MCF 10A (cell line): Measurements from ENCODE around the gene FADS6. TPM values are rescaled to one million over a fixed set of nuclear protein-coding genes. Genes with fewer than 3 reads are reported as not detected.

Experiments
- BruUV-seq: library from RNA; stranded (reverse); fragments of 400-500 nt; replicated peaks from 2 replicates; lab custom pipeline; 2021; lab: Mats Ljungman, UMichigan
- CTCF ChIA-PET: fragments of 300-600 bp; sonication (Branson Sonifier 250); formaldehyde crosslinking; extraction: SDS; loops from one replicate; lab custom pipeline; 2021; ENCODE audit warnings: antibody characterized with exemption, inconsistent platforms; lab: Yijun Ruan, JAX
- POLR2A ChIA-PET: fragments of 300-600, 350-650 bp; sonication (Branson Sonifier 250); formaldehyde crosslinking; extraction: SDS; loops from one replicate; lab custom pipeline; 2020; ENCODE audit warnings: antibody characterized with exemption, inconsistent platforms; lab: Yijun Ruan, JAX
- DNase-seq: peaks from one replicate; pipeline ENCODE4 v3.0.0-alpha.2; 2018; ENCODE audit not compliant: unreplicated experiment
- H3K27ac Mint-ChIP-seq: one replicate; pipeline ENCODE4 v1.8.0; 2022; ENCODE audit warnings: mild to moderate bottlenecking, low read depth, mixed read lengths; ENCODE audit not compliant: unreplicated experiment
- H3K27me3 Mint-ChIP-seq: one replicate; pipeline ENCODE4 v1.8.0; 2022; ENCODE audit warnings: mixed read lengths; ENCODE audit not compliant: insufficient read depth, unreplicated experiment
- H3K36me3 Mint-ChIP-seq: one replicate; pipeline ENCODE4 v1.8.0; 2022; ENCODE audit warnings: mild to moderate bottlenecking, moderate library complexity, mixed read lengths; ENCODE audit not compliant: insufficient read depth, unreplicated experiment
- H3K4me1 Mint-ChIP-seq: one replicate; pipeline ENCODE4 v1.8.0; 2022; ENCODE audit warnings: mixed read lengths; ENCODE audit not compliant: insufficient read depth, unreplicated experiment
- H3K4me3 Mint-ChIP-seq: one replicate; pipeline ENCODE4 v1.8.0; 2022; ENCODE audit warnings: mild to moderate bottlenecking, moderate library complexity, mixed read lengths; ENCODE audit not compliant: unreplicated experiment
- H3K9me3 Mint-ChIP-seq: one replicate; pipeline ENCODE4 v1.8.0; 2022; ENCODE audit warnings: mixed read lengths; ENCODE audit not compliant: unreplicated experiment
- CTCF ChIP-seq: fragments of 200-600 bp; IDR thresholded peaks from one replicate; pipeline ENCODE4 v1.8.0; 2022; ENCODE audit warnings: antibody characterized with exemption, mild to moderate bottlenecking; ENCODE audit not compliant: unreplicated experiment
- intact Hi-C: fragments of 100-400 bp; cut with micrococcal nuclease; formaldehyde crosslinking; loops from 2 replicates; pipeline ENCODE4 v1.14.1; 2022
- total RNA-seq: library from RNA; stranded (reverse); gene quantifications from 2 replicates; pipeline ENCODE4 v1.2.3, GENCODE V29; 2022

Gene FADS6
- total RNA-seq, 1 experiment from 2014 or later: not detected

GRCh38 chr17:74873874-74874614 lies 19.4 kb downstream of the FADS6 start:
- Mint-ChIP-seq H3K4me1 (peaks cover 34% of the 10 kb centered on the region), H3K36me3 (peaks cover 23% of the 10 kb centered on the region), H3K27me3 (no peaks in the 10 kb centered on the region), H3K4me3 (peak overlapping the region; percentile 94), H3K9me3 (no peaks in the 10 kb centered on the region), H3K27ac (peak overlapping the region; percentile 82)
- TF ChIP-seq CTCF: no peak
- CTCF ChIA-PET: interaction anchor here (0.7 to 2.8 kb wide), 3 partner anchors 9 to 298 kb away, joined by 3 to 10 read pairs (median 3); no protein-coding TSS in a partner anchor
- DNase-seq: no peak
- POLR2A ChIA-PET: interaction anchor here (0.6 to 2.6 kb wide), 26 partner anchors 8 to 1296 kb away, joined by 3 to 31 read pairs (median 5); partner anchors contain the start of genes CDR2L, MIF4GD, MRPL58 and NAT9
- intact Hi-C loops: loop anchor here (2.0 to 5.0 kb wide), 2 partner anchors 71 to 328 kb away; no protein-coding TSS in a partner anchor
- no TSS peak for BruUV-seq

- peaks cover 23% of the 10 kb centered on the region for H3K36me3 Mint-ChIP-seq
- ChIA-PET CTCF (interaction anchor here (0.6 to 1.3 kb wide), 3 partner anchors 10 to 299 kb away, joined by 3 to 5 read pairs (median 3); no protein-coding TSS in a partner anchor), POLR2A (interaction anchor here (0.6 to 2.6 kb wide), 51 partner anchors 9 to 1297 kb away, joined by 3 to 31 read pairs (median 4); partner anchors contain the start of genes CDR2L, GGA3, MIF4GD and MRPL58)
- H3K4me3 Mint-ChIP-seq: peak overlapping the region; percentile 94
- peaks cover 30% of the 10 kb centered on the region for H3K4me1 Mint-ChIP-seq
- H3K27ac Mint-ChIP-seq: peak overlapping the region; percentile 82
- intact Hi-C loops: loop anchor here (2.0 to 5.0 kb wide), 2 partner anchors 72 to 329 kb away; no protein-coding TSS in a partner anchor
- no peak for TF ChIP-seq CTCF
- no peaks in the 10 kb centered on the region for H3K9me3 Mint-ChIP-seq
- TSS peak; percentile 97 for BruUV-seq
- peak; percentile 100 for DNase-seq
- no peaks in the 10 kb centered on the region for H3K27me3 Mint-ChIP-seq
Measured at GRCh38 chr17:74873037-74873873, 20.2 kb downstream of the FADS6 start.

- Mint-ChIP-seq H3K27me3 (no peaks in the 10 kb centered on the region), H3K4me3 (peak within 1 kb of the TSS; percentile 94), H3K9me3 (no peaks in the 10 kb centered on the region), H3K27ac (peak within 1 kb of the TSS; percentile 82), H3K36me3 (peaks cover 23% of the 10 kb centered on the region), H3K4me1 (peaks cover 22% of the 10 kb centered on the region)
- POLR2A ChIA-PET: interaction anchor here (0.7 to 2.6 kb wide), 42 partner anchors 9 to 442 kb away, joined by 3 to 31 read pairs (median 4); partner anchors contain the start of genes CDR2L, GGA3, MIF4GD and MRPL58
- no peak for DNase-seq
- CTCF ChIA-PET: interaction anchor here (0.8 to 1.3 kb wide), 2 partner anchors 9 to 267 kb away, joined by 3 to 5 read pairs; no protein-coding TSS in a partner anchor
- TF ChIP-seq CTCF: no peak
- intact Hi-C loops: loop anchor here (2.0 to 5.0 kb wide), 2 partner anchors 72 to 330 kb away; no protein-coding TSS in a partner anchor
- BruUV-seq: TSS peak; percentile 71
Measured at GRCh38 chr17:74872313-74873036, 21.0 kb downstream of the FADS6 start, which contains the start of gene FDXR. TSS of gene FDXR (minus strand) at chr17:74872994. CDS start at chr17:74872944, 50 bp downstream.
